Endothelial cell of umbilical vein (primary cell): ENCODE data around the gene CNP. TPM values are rescaled to one million over a fixed set of nuclear protein-coding genes. Genes with fewer than 3 reads are reported as not detected.

Source experiments
- BruUV-seq: library from RNA; stranded (reverse); fragments of 400-500 nt; replicated peaks from 2 replicates; lab custom pipeline; 2021; lab: Mats Ljungman, UMichigan
- CTCF ChIA-PET: fragments of 300-600, 350-600 bp; sonication (Branson Sonifier 250); formaldehyde crosslinking; loops from one replicate; lab custom pipeline; 2021; ENCODE audit warnings: antibody characterized with exemption, inconsistent platforms; lab: Charles Lee
- POLR2A ChIA-PET: fragments of 300-600, 350-600 bp; sonication (Branson Sonifier 250); formaldehyde crosslinking; loops from one replicate; lab custom pipeline; 2021; ENCODE audit warnings: antibody characterized with exemption, inconsistent platforms; lab: Charles Lee
- DNase-seq: peaks from one replicate; pipeline ENCODE4 v3.0.0-alpha.2; 2011; ENCODE audit warnings: low read depth, low spot score
- FAIRE-seq: peaks from 2 replicates; lab custom pipeline; 2011; peaks lifted over from hg19 to GRCh38; lab: Jason Lieb, UNC
- H2AFZ ChIP-seq: 2 replicates; pipeline ENCODE4 v1.6.0; 2012; ENCODE audit warnings: low read depth, low read length, control low read depth, inconsistent platforms
- H3K27ac ChIP-seq: 2 replicates; pipeline ENCODE4 v1.5.1; 2011; ENCODE audit warnings: low read depth, mild to moderate bottlenecking, control low read depth, low read length, moderate library complexity; ENCODE audit not compliant: insufficient read depth
- H3K27me3 ChIP-seq, 2 experiments: 2 replicates each; pipeline versions ENCODE4 v1.6.0 to v1.6.1; 2011; ENCODE audit warnings: low read length in 2 of 2, mixed read lengths in 1 of 2; ENCODE audit not compliant: control insufficient read depth in 2 of 2, insufficient read depth in 2 of 2
- H3K36me3 ChIP-seq, 2 experiments: 2 replicates in 1 of 2; 3 replicates in 1 of 2; pipeline ENCODE4 v1.5.1; 2011; ENCODE audit warnings: low read length in 2 of 2, mild to moderate bottlenecking in 1 of 2, moderate library complexity in 1 of 2; ENCODE audit not compliant: control insufficient read depth in 2 of 2, insufficient read depth in 2 of 2; ENCODE audit errors: extremely low read depth in 1 of 2
- H3K4me1 ChIP-seq: 3 replicates; pipeline ENCODE4 v1.5.1; 2011; ENCODE audit warnings: mild to moderate bottlenecking, low read length; ENCODE audit not compliant: control insufficient read depth, insufficient read depth; ENCODE audit errors: extremely low read depth
- H3K4me2 ChIP-seq: 2 replicates; pipeline ENCODE4 v1.6.1; 2011; ENCODE audit warnings: low read length, control low read depth, mixed read lengths; ENCODE audit not compliant: insufficient read depth
- H3K4me3 ChIP-seq, 3 experiments: fragments of 200-600 bp in 1 of 3; sonication (generic), shearing (Covaris generic) in 1 of 3; replicated peaks in 1 of 3; 2 replicates each; pipeline ENCODE4 v1.5.1; 2011 to 2016; ENCODE audit warnings: control low read depth in 3 of 3, low read length in 3 of 3, mild to moderate bottlenecking in 2 of 3, inconsistent platforms in 1 of 3, low read depth in 1 of 3, moderate library complexity in 1 of 3; ENCODE audit not compliant: insufficient read depth in 1 of 3
- H3K79me2 ChIP-seq: 2 replicates; pipeline ENCODE4 v1.6.0; 2012; ENCODE audit warnings: low read length, inconsistent platforms; ENCODE audit not compliant: control insufficient read depth, insufficient read depth
- H3K9ac ChIP-seq: replicated peaks from 2 replicates; pipeline ENCODE3; 2011; ENCODE audit warnings: low read length, control low read depth; ENCODE audit not compliant: insufficient read depth; ENCODE audit errors: extremely low read depth
- H3K9me1 ChIP-seq: replicated peaks from 3 replicates; pipeline ENCODE4 v1.6.0; 2011; ENCODE audit warnings: mild to moderate bottlenecking, low read length; ENCODE audit not compliant: control insufficient read depth, insufficient read depth; ENCODE audit errors: extremely low read depth
- H3K9me3 ChIP-seq: replicated peaks from 2 replicates; pipeline ENCODE4 v1.5.1; 2012; ENCODE audit warnings: low read length, inconsistent platforms; ENCODE audit not compliant: control insufficient read depth, insufficient read depth
- H4K20me1 ChIP-seq: replicated peaks from 2 replicates; pipeline ENCODE3; 2011; ENCODE audit warnings: mild to moderate bottlenecking, low read length; ENCODE audit not compliant: control insufficient read depth, insufficient read depth; ENCODE audit errors: extremely low read depth
- CTCF ChIP-seq, 2 donors: IDR thresholded peaks; 1 replicate in 1 of 2; 2 replicates in 1 of 2; pipeline ENCODE4 v1.5.1; 2011; ENCODE audit warnings: low read length in 2 of 2, mild to moderate bottlenecking in 2 of 2, moderate library complexity in 2 of 2, control low read depth in 1 of 2, inconsistent platforms in 1 of 2, low read depth in 1 of 2; ENCODE audit not compliant: insufficient read depth in 1 of 2; ENCODE audit errors: extremely low read depth in 1 of 2
- EZH2 ChIP-seq: IDR thresholded peaks from 2 replicates; pipeline ENCODE4 v1.6.1; 2012; ENCODE audit warnings: borderline replicate concordance, low read depth, mild to moderate bottlenecking, moderate library complexity, low read length, inconsistent platforms; ENCODE audit not compliant: severe bottlenecking
- FOS ChIP-seq: IDR thresholded peaks from 2 replicates; pipeline ENCODE4 v1.6.1; 2011; ENCODE audit warnings: mild to moderate bottlenecking, low read length, moderate library complexity, borderline replicate concordance; ENCODE audit not compliant: insufficient read depth
- GATA2 ChIP-seq: IDR thresholded peaks from 2 replicates; pipeline ENCODE4 v1.7.0; 2011; ENCODE audit warnings: low read depth, mild to moderate bottlenecking, moderate library complexity, mixed read lengths, low read length; ENCODE audit not compliant: insufficient read length, insufficient read depth
- JUN ChIP-seq: IDR thresholded peaks from 2 replicates; pipeline ENCODE4 v1.6.1; 2011; ENCODE audit warnings: borderline replicate concordance, low read depth; ENCODE audit not compliant: insufficient read length, insufficient read depth
- MAX ChIP-seq: IDR thresholded peaks from 2 replicates; pipeline ENCODE4 v1.6.1; 2011; ENCODE audit not compliant: insufficient read depth, insufficient read length
- MYC ChIP-seq: IDR thresholded peaks from one replicate; pipeline ENCODE4 v1.6.1; 2011; ENCODE audit warnings: mild to moderate bottlenecking, low read depth, low read length
- POLR2A ChIP-seq: IDR thresholded peaks from 2 replicates; pipeline ENCODE4 v1.6.1; 2012; ENCODE audit warnings: low read depth, mild to moderate bottlenecking, control low read depth, low read length
- POLR2AphosphoS5 ChIP-seq: IDR thresholded peaks from 2 replicates; pipeline ENCODE4 v1.6.1; 2012; ENCODE audit warnings: low read depth, mild to moderate bottlenecking, control low read depth, low read length, moderate library complexity; ENCODE audit not compliant: insufficient read depth
- dilution Hi-C: fragments of 300-500 bp; cut with MboI; formaldehyde crosslinking; loops from one replicate; pipeline ENCODE4 v1.15.0; 2019; ENCODE audit warnings: low sequenced_read_pairs; ENCODE audit not compliant: extremely low pct_ligation_motif_present
- intact Hi-C: fragments of 100-400 bp; cut with micrococcal nuclease; formaldehyde crosslinking; loops from one replicate; pipeline ENCODE4 v1.10.0; 2022
- polyA plus RNA-seq, 4 experiments: library from polyadenylated mRNA; depleted of rRNA in 3 of 4; stranded (reverse) in 3 of 4; unstranded in 1 of 4; fragments of >200 nt; gene quantifications; 2 replicates each; pipeline versions ENCODE4 v1.2.1 to v1.2.3, GENCODE V29; 2011 to 2012; ENCODE audit warnings: missing spikeins in 1 of 4
- total RNA-seq: library from RNA; stranded (reverse); gene quantifications from 2 replicates; pipeline ENCODE4 v1.2.3, GENCODE V29; 2021

Gene CNP
- total and polyA plus RNA-seq, 2 donors (not counting 3 experiments of a cell fraction or from before 2014, with no cell fraction given): 49.4 to 84.9 TPM

GRCh38 chr17:41977991-41978390 is 11.4 kb downstream of the CNP start:
- CTCF ChIA-PET: interaction anchor here (1.1 to 1.5 kb wide), 4 partner anchors 12 to 39 kb away, joined by 4 to 6 read pairs (median 4); partner anchors contain the start of genes CNP and DNAJC7
- dilution Hi-C loops: no loop called here
- H3K9ac ChIP-seq: no peak overlapping the region
- no peaks in the 10 kb centered on the region for H4K20me1 ChIP-seq
- intact Hi-C loops: no loop called here
- H3K4me2 ChIP-seq: no peak overlapping the region
- no peaks in the 10 kb centered on the region for H3K9me1 ChIP-seq
- H3K27me3 ChIP-seq: no peaks in the 10 kb centered on the region
- DNase-seq (no peak), FAIRE-seq (no peak)
- no peaks in the 10 kb centered on the region for H3K9me3 ChIP-seq
- H3K79me2 ChIP-seq: no peaks in the 10 kb centered on the region
- H3K36me3 ChIP-seq: peaks cover 17 to 63% of the 10 kb centered on the region in 2 experiments
- BruUV-seq: no TSS peak
- H2AFZ ChIP-seq: no peak overlapping the region
- H3K27ac ChIP-seq: no peak overlapping the region
- POLR2A ChIA-PET: no interaction called here
- TF ChIP-seq EZH2 (no peak), CTCF (IDR thresholded peaks at IDR 0.05; ENCODE audit: extremely low read depth in 1 of 2, insufficient read depth in 1 of 2, low read depth in 1 of 2, low read length in 2 of 2) (no peak), POLR2A (no peak), POLR2AphosphoS5 (no peak), MYC (no peak), FOS (no peak), MAX (no peak), GATA2 (no peak), JUN (no peak)
- no peak overlapping the region for H3K4me3 ChIP-seq
- no peaks in the 10 kb centered on the region for H3K4me1 ChIP-seq
